Measurements from ENCODE around the gene EHBP1L1.

Gene EHBP1L1

GRCh38 chr11:65580031-65580692, 4.3 kb downstream of the EHBP1L1 start:
- DNase-seq = no peak

DNA sequence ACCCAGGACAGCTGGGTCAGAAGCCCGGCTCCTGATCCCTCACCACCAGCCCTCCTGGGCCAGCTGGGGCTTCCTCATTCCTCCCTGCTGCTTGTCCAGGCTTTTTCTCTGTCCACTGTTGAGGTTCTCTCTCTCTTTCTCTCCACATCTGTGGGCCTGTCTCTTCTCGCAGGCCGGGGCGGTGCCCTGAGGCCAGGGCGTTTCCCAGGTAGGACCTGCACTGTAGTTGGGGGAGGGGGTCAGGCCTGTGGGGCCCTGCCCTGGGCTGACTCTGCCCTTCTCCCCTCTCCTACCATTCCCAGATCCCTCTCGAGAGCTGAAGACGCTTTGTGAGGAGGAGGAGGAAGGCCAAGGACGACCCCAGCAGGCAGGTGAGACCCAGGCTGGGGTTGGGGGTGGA, 4.9 kb downstream of the EHBP1L1 start:
- DNase-seq = no peak

DNA sequence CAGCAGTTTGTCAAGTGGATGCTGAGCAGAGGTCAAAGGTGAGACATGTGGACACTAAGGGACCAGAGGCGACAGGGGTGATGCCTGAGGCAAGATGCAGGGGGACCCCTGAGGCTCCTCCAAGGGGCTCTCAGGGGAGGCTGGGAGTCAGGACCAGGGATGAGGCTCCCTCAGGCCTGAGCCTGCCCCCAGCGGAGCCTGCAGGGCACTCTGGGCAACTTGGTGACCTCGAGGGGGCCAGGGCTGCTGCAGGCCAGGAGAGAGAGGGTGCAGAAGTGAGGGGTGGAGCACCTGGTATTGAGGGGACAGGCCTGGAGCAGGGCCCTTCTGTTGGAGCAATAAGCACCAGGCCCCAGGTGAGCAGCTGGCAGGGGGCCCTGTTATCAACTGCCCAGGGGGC, 6.1 kb downstream of the EHBP1L1 start:
- DNase-seq = no peak

- DNase-seq = no peak
These were observed 7.7 kb downstream of the EHBP1L1 start for GRCh38 chr11:65583589-65583988.

DNA sequence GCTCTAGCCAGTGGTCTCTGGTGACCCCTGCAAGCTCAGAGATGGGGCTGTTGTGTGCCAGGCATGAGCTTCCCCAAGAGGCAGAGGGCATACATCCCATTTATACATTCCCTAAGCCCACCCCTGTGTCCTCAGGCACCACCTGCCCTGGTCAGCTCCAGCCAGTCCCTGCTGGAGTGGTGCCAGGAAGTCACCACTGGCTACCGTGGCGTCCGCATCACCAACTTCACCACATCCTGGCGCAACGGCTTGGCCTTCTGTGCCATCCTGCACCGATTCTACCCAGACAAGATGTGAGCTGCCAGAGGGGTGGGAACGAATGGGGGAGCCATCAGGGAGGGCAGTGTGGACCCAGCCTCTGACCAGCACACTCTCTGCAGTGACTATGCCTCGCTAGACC, 8.3 kb downstream of the EHBP1L1 start:
- no peak for DNase-seq

DNA sequence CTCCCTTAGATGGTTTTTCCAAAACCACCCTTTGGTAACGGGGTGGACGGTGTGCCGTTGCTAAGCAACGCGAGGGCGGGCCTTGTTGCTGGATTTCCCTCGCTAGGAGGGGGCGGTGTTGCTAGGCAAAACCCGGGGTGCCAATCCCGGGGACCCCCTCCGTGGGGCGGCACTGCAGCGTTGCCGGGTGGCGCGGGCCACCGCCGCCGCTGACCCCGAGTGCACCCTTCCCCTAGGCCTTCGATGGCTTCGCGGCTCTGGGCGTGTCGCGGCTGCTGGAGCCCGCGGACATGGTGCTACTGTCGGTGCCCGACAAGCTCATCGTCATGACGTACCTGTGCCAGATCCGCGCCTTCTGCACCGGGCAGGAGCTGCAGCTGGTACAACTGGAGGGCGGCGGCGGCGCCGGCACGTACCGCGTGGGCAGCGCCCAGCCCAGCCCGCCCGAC, 8.9 kb downstream of the EHBP1L1 start:
- no peak for DNase-seq

GRCh38 chr11:65585396-65586246, 9.8 kb downstream of the EHBP1L1 start:
- no peak for DNase-seq

GRCh38 chr11:65586247-65586630, 10.4 kb downstream of the EHBP1L1 start:
- no peak for DNase-seq

DNA sequence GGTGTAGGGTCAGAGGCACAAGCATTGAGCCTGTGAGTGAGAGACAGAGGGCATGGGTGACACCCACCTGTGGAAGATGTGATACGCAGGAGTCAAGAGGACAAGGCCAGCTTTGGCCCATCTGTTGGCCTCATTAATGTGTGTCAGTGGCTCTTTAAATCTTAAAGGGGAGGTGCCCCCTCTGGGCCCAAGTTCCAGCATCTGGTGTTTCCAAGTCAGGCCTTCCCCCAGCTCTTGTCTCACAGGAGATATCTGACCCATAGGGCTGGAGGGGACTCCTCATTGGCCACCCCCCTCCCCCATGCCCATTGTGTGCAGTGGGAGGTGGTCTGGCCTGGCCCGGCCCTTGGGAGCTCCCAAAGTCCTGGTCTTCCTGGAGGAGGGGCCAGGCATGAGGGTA, 10.8 kb downstream of the EHBP1L1 start:
- DNase-seq = no peak

DNA sequence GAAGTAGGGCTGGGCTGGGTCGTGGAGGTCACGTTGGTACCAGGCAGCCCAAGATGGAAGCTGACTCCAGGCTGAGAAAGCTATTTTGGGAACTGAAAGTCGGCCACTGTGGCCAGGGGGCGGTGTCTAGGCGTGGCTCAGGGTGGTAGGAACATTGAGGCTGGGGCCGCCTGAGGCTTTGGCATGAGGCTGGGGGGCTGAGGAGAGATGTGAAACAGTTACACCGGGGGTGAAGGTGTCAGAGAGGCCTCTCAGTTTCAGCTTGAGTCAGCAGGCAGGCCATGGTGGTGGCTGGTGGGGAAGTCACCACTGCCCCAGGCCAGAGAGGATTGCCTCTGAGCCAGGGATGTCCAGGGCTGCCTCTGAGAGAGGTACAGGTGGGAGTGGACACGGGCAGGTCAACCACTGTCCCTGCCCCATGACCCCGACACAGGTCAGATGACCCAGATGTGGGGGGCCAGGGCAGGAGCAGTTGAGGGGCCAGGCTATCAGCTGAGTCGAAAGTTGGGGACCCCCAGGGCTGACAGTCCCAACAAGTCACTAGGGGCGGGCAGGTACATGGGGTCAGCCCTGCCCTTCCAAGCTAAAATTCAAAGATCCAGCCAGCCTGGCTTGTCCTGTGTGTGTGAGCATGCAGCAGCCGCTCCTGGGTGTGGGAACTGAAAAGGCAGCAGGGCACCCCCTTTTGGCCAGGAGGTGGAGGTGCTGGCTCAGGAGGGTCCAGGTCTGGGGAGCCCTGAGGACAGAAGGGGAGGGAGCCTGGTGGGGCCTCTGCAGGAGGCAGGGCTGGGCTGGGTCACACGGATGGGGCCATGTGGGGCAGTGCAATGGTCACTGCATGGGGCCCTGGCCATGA, 12.6 kb downstream of the EHBP1L1 start:
- DNase-seq = no peak

- no peak for DNase-seq
These were observed 13.8 kb downstream of the EHBP1L1 start for GRCh38 chr11:65589444-65590239.

DNA sequence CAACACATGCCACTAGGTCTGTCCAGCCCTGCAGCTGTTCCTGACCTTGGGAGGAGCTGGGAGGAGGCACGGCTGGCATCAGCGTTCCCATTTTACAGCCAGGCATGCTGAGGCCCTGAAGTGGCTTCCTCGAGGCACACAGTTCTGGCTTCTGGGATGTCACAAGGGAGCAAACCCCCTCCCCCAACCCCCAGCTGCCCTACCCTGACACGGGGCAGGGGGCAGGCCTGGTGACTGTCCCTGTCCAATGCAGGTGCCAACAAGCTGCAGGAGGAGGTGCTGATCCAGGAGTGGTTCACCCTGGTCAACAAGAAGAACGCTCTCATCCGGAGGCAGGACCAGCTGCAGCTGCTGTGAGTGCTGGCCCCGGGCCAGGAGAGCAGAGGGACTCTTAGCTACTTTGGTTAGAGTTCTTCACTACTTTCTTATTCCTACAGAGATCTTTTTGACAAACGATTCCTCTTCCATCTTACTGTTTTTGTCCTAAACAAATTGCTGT, 14.4 kb downstream of the EHBP1L1 start:
- DNase-seq = no peak

GRCh38 chr11:65591939-65592857, 16.3 kb downstream of the EHBP1L1 start:
- DNase-seq = no peak

- DNase-seq = no peak
These were observed 17.1 kb downstream of the EHBP1L1 start for GRCh38 chr11:65592858-65593517.

GRCh38 chr11:65593518-65594414, 17.9 kb downstream of the EHBP1L1 start:
- DNase-seq = no peak

GRCh38 chr11:65595131-65595530, 19.3 kb downstream of the EHBP1L1 start:
- DNase-seq = no peak

- DNase-seq = no peak
These were observed 19.9 kb downstream of the EHBP1L1 start, which contains the start of gene KCNK7 for GRCh38 chr11:65595543-65596281. Gene KCNK7, minus strand, starts transcription at chr11:65595800. Its CDS starts 28 bp downstream, at chr11:65595772.

DNA sequence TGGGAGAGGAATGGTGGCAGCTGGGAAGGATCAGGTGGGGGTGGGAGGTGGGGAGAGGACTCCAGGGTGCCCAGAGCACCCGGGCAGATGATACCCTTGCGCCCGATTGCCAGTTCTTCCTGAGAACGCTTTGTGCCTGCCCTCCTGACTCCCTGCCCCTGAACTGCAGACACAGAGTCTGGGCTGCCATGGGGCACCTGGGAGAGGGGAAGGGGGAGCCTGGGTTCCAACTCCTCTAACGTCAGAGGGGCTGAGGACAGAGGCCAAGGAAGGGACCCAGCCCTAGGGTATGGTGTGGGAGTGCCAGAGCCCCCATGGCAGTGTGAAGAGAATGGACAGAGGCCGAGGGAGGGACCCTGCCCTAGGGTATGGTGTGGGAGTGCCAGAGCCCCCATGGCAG, 20.7 kb downstream of the EHBP1L1 start:
- DNase-seq = no peak

DNA sequence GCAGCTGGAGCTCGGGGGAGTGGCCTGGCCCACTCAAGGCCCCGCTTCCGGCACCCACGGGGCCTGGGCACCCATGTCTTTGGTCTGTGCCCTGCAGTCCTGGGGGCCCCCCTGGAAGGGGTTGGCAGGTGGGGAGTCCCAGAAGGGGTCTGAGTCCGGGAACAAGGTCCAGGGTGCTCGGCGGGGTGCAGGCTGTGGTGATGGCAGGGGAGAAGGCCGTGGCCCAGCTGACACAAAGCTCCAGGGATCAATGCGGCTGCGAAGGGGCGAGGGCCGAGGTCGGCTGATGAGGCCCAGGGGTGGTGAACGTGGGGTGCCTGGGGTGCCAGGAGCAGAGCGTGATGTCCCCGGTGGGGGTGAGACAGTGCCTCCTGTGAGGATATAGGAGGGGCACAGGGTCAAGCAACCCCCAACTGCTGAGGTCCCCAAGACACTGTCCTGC, 22.4 kb downstream of the EHBP1L1 start:
- DNase-seq = no peak

Measured in NCI-H1048 (cell line).